Liver (tissue), 3 donors: ENCODE measurements around the gene ADCY9.

Experiments used
- EGR1 ChIP-seq, 2 donors: IDR thresholded peaks; 2 replicates each; pipeline ENCODE4 v1.6.1; 2016 to 2018; ENCODE audit warnings: antibody characterized with exemption in 2 of 2, low read depth in 2 of 2
- JUND ChIP-seq, 2 donors: IDR thresholded peaks; 2 replicates each; pipeline ENCODE4 v1.6.1; 2016; ENCODE audit warnings: antibody characterized with exemption in 2 of 2
- SP1 ChIP-seq: IDR thresholded peaks from 2 replicates; pipeline ENCODE4 v1.6.1; 2018; ENCODE audit warnings: antibody characterized with exemption, mild to moderate bottlenecking
- TAF1 ChIP-seq: conservative IDR thresholded peaks from 2 replicates; pipeline ENCODE4 v1.6.1; 2016; ENCODE audit warnings: antibody characterized with exemption, mild to moderate bottlenecking
- TF ChIP-seq, protein P1 (sequence below): fragments of 150-350 bp; IDR thresholded peaks from 2 replicates; pipeline ENCODE4 v1.5.1; 2017; ENCODE audit warnings: improper control_type of control experiment, low read depth, low read length; ENCODE audit not compliant: missing input control
- TF ChIP-seq, protein P2 (sequence below): IDR thresholded peaks from 2 replicates; pipeline ENCODE4 v1.6.1; 2016; ENCODE audit warnings: antibody characterized with exemption, mild to moderate bottlenecking
- TF ChIP-seq, protein P3 (sequence below): IDR thresholded peaks from 2 replicates; pipeline ENCODE4 v1.6.1; 2016; ENCODE audit warnings: antibody characterized with exemption
- donor health status: healthy.
- donor health status: healthy.

DNA sequence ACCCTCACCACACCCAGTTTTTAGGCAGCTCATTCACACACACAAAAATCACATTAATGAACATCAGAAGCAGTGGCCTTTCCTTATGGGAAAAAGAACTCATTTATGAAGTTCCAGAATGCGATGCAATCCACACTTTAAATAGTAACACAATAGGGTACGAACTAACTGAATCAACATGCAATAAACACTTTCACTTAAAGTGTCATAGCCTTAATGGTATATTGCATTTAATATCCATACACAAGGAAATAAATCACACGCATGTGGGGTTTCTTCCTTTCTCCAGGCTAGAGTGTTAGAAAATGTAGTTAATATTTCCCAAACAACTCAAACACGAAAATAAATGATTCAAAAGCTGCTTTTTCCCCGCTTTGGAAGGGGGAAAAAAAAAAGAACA lies 19.7 kb downstream of the ADCY9 start:
- TF ChIP-seq, protein P1, sequence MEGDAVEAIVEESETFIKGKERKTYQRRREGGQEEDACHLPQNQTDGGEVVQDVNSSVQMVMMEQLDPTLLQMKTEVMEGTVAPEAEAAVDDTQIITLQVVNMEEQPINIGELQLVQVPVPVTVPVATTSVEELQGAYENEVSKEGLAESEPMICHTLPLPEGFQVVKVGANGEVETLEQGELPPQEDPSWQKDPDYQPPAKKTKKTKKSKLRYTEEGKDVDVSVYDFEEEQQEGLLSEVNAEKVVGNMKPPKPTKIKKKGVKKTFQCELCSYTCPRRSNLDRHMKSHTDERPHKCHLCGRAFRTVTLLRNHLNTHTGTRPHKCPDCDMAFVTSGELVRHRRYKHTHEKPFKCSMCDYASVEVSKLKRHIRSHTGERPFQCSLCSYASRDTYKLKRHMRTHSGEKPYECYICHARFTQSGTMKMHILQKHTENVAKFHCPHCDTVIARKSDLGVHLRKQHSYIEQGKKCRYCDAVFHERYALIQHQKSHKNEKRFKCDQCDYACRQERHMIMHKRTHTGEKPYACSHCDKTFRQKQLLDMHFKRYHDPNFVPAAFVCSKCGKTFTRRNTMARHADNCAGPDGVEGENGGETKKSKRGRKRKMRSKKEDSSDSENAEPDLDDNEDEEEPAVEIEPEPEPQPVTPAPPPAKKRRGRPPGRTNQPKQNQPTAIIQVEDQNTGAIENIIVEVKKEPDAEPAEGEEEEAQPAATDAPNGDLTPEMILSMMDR = no peak
- TF ChIP-seq EGR1 (IDR thresholded peaks at IDR 0.05; ENCODE audit: low read depth in 2 of 2) = no peak
- TF ChIP-seq, protein P2, sequence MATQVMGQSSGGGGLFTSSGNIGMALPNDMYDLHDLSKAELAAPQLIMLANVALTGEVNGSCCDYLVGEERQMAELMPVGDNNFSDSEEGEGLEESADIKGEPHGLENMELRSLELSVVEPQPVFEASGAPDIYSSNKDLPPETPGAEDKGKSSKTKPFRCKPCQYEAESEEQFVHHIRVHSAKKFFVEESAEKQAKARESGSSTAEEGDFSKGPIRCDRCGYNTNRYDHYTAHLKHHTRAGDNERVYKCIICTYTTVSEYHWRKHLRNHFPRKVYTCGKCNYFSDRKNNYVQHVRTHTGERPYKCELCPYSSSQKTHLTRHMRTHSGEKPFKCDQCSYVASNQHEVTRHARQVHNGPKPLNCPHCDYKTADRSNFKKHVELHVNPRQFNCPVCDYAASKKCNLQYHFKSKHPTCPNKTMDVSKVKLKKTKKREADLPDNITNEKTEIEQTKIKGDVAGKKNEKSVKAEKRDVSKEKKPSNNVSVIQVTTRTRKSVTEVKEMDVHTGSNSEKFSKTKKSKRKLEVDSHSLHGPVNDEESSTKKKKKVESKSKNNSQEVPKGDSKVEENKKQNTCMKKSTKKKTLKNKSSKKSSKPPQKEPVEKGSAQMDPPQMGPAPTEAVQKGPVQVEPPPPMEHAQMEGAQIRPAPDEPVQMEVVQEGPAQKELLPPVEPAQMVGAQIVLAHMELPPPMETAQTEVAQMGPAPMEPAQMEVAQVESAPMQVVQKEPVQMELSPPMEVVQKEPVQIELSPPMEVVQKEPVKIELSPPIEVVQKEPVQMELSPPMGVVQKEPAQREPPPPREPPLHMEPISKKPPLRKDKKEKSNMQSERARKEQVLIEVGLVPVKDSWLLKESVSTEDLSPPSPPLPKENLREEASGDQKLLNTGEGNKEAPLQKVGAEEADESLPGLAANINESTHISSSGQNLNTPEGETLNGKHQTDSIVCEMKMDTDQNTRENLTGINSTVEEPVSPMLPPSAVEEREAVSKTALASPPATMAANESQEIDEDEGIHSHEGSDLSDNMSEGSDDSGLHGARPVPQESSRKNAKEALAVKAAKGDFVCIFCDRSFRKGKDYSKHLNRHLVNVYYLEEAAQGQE = no peak
- no peak for TF ChIP-seq JUND (IDR thresholded peaks at IDR 0.05)
- TF ChIP-seq, protein P3, sequence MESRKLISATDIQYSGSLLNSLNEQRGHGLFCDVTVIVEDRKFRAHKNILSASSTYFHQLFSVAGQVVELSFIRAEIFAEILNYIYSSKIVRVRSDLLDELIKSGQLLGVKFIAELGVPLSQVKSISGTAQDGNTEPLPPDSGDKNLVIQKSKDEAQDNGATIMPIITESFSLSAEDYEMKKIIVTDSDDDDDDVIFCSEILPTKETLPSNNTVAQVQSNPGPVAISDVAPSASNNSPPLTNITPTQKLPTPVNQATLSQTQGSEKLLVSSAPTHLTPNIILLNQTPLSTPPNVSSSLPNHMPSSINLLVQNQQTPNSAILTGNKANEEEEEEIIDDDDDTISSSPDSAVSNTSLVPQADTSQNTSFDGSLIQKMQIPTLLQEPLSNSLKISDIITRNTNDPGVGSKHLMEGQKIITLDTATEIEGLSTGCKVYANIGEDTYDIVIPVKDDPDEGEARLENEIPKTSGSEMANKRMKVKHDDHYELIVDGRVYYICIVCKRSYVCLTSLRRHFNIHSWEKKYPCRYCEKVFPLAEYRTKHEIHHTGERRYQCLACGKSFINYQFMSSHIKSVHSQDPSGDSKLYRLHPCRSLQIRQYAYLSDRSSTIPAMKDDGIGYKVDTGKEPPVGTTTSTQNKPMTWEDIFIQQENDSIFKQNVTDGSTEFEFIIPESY = no peak
- no peak for TF ChIP-seq TAF1
- no peak for TF ChIP-seq SP1
